ENCODE measurements around the gene RNF220.

GRCh38 chr1:44594353-44594752 is 189.3 kb downstream of the RNF220 start:
- TF ChIP-seq EP300 (IDR thresholded peaks at IDR 0.05) (no peak), CTCF (IDR thresholded peaks at IDR 0.05) (no peak), POLR2A (IDR thresholded peaks at IDR 0.05) (no peak), POLR2AphosphoS5 (IDR thresholded peaks at IDR 0.05) (no peak)
